KMS-11 (cell line): Measurements from ENCODE around the gene CCNC.
A peak's percentile ranks its signal among the peaks of the same experiment; 100 is the strongest.

Source experiments
- H2AFZ ChIP-seq: fragments of 200-600 bp; sonication (generic); 2 replicates; pipeline ENCODE4 v1.6.1; 2016; ENCODE audit warnings: antibody characterized with exemption, mixed run types, low read depth
- H3K27ac ChIP-seq: fragments of 200-600 bp; sonication (generic); 2 replicates; pipeline ENCODE4 v1.6.1; 2016; ENCODE audit warnings: mild to moderate bottlenecking, mixed run types
- H3K27me3 ChIP-seq: fragments of 200-600 bp; sonication (generic); 2 replicates; pipeline ENCODE4 v1.6.1; 2017; ENCODE audit warnings: mild to moderate bottlenecking, low read depth, mixed run types, moderate library complexity; ENCODE audit not compliant: insufficient read depth
- H3K36me3 ChIP-seq: fragments of 200-600 bp; sonication (generic); 2 replicates; pipeline ENCODE4 v1.6.1; 2017; ENCODE audit warnings: mild to moderate bottlenecking, mixed run types; ENCODE audit not compliant: insufficient read depth
- H3K4me1 ChIP-seq: fragments of 200-600 bp; sonication (generic); 2 replicates; pipeline ENCODE4 v1.6.1; 2016; ENCODE audit warnings: mild to moderate bottlenecking, low read depth, mixed run types; ENCODE audit not compliant: poor library complexity, severe bottlenecking
- H3K4me2 ChIP-seq: fragments of 200-600 bp; sonication (generic); 2 replicates; pipeline ENCODE4 v1.7.0; 2016; ENCODE audit warnings: mild to moderate bottlenecking, mixed run types
- H3K4me3 ChIP-seq: fragments of 200-600 bp; sonication (generic); IDR thresholded peaks from 2 replicates; pipeline ENCODE4 v1.6.1; 2017; ENCODE audit warnings: low read depth, low read length, mixed read lengths; ENCODE audit not compliant: insufficient read depth
- H3K79me2 ChIP-seq: fragments of 200-600 bp; sonication (generic); 2 replicates; pipeline ENCODE4 v1.6.1; 2016; ENCODE audit warnings: low read depth, mixed run types; ENCODE audit not compliant: insufficient read depth
- H3K9ac ChIP-seq: fragments of 200-600 bp; sonication (generic); 2 replicates; pipeline ENCODE4 v1.6.1; 2016; ENCODE audit warnings: mild to moderate bottlenecking, mixed run types
- H4K20me1 ChIP-seq: fragments of 200-600 bp; sonication (generic); 2 replicates; pipeline ENCODE4 v1.6.1; 2016; ENCODE audit warnings: mild to moderate bottlenecking, mixed run types; ENCODE audit not compliant: insufficient read depth
- TF ChIP-seq, protein P1 (sequence below): fragments of 200-600 bp; sonication (generic); conservative IDR thresholded peaks from 2 replicates; pipeline ENCODE4 v1.6.1; 2017; ENCODE audit warnings: low read depth, mild to moderate bottlenecking, antibody characterized with exemption, low read length, moderate library complexity, mixed read lengths

Gene CCNC

DNA sequence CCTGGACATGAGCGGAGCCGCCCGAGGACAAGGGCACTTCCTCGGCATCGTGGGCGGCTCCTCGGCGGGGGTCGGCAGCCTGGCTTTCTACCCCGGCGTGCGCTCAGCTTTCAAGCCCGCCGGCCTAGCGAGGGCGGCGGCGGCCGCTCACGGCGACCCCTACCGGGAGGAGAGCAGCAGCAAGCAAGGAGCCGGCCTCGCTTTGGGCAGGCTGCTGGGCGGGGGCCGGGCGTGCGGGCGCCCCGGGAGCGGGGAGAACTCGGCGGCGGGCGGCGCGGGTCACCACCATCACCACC is 44.9 kb upstream of the CCNC start:
- Histone ChIP-seq H3K79me2 (peaks cover 15% of the 10 kb centered on the region; the same call in 1 of the 2 replicates), H4K20me1 (no peaks in the 10 kb centered on the region), H2AFZ (peak overlapping the region; percentile 51), H3K4me2 (0 out of 2 replicates have a peak overlapping the region, but pooled peaks have one; percentile 33), H3K36me3 (no peaks in the 10 kb centered on the region), H3K4me1 (peaks cover 37% of the 10 kb centered on the region), H3K4me3 (no peak overlapping the region), H3K27me3 (no peaks in the 10 kb centered on the region), H3K27ac (peak overlapping the region; percentile 94), H3K9ac (peak overlapping the region; percentile 90)
- TF ChIP-seq, protein P1, sequence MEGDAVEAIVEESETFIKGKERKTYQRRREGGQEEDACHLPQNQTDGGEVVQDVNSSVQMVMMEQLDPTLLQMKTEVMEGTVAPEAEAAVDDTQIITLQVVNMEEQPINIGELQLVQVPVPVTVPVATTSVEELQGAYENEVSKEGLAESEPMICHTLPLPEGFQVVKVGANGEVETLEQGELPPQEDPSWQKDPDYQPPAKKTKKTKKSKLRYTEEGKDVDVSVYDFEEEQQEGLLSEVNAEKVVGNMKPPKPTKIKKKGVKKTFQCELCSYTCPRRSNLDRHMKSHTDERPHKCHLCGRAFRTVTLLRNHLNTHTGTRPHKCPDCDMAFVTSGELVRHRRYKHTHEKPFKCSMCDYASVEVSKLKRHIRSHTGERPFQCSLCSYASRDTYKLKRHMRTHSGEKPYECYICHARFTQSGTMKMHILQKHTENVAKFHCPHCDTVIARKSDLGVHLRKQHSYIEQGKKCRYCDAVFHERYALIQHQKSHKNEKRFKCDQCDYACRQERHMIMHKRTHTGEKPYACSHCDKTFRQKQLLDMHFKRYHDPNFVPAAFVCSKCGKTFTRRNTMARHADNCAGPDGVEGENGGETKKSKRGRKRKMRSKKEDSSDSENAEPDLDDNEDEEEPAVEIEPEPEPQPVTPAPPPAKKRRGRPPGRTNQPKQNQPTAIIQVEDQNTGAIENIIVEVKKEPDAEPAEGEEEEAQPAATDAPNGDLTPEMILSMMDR, result 0 out of 2 replicates have a peak, but pooled peaks have one; percentile 33

DNA sequence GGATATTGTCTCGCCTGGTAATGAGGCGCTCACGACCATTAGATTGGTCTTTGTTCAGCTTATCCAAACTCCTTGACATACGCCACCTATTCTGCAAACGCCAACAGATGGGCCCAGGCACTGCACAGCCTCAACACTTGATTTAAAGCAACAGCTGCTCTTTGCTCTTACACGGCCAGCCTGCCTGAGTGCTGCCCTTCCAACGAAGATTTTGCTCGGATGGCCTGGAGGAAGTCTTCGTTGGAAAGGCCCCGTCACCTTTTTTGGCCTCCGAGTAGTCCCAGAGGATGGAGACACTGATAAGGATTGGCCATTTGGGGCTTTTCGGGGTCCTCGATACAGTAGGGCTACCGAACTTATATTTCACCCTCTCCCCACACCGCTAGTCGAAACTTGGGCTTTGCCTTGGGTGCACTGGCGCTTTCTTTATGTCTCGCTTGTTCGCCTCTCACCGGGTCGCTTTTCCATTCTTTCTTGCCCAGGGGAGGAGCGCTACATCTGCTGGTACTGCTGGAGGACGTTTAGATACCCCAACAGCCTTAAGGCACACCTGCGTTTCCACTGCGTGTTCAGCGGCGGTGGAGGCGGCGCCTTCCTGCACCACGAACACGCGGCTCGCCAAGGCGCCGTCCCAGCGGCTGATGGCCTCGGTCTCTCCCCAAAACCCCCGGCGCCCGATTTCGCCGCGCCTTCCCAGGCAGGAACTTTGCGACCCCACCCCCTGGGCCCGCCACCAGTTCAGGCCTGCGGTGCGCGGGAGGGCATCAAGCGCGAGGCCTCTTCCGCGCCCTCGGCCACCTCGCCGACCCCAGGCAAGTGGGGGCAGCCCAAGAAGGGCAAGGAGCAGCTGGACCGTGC is 44.3 kb upstream of the CCNC start:
- H3K27ac ChIP-seq, result no peak overlapping the region
- H3K4me3 ChIP-seq, result no peak overlapping the region
- 0 out of 2 replicates have a peak overlapping the region, but pooled peaks have one; percentile 33 for H3K4me2 ChIP-seq

DNA sequence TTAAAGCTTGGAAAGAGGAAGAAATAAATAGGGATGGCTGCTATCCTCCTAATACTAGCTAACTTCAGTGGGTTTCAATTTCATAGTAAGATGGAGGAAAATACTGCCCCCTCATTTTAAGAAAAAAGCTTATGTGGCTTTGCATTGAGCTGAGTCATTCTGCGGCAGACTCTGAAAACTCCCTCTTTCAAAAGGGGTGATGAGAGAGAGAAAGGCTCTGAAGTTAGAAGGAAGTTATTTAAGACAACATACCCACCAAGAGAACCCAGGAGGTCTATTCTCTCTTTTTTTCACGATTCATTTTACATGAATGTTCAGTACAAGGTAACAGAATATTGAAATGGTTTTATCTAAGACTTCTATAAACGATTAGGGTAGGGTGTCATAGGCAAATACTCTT is 42.7 kb upstream of the CCNC start:
- H2AFZ ChIP-seq, result no peak overlapping the region

More for the DNA sequence above, 44.3 kb upstream of the CCNC start:
- Histone ChIP-seq H3K36me3 (no peaks in the 10 kb centered on the region), H4K20me1 (no peaks in the 10 kb centered on the region), H3K4me1 (peaks cover 37% of the 10 kb centered on the region), H3K79me2 (peaks cover 15% of the 10 kb centered on the region; the same call in 1 of the 2 replicates), H3K9ac (peak overlapping the region; percentile 90; the same call in 1 of the 2 replicates), H2AFZ (peak overlapping the region; percentile 51), H3K27me3 (no peaks in the 10 kb centered on the region)
- TF ChIP-seq, protein P1, result no peak

DNA sequence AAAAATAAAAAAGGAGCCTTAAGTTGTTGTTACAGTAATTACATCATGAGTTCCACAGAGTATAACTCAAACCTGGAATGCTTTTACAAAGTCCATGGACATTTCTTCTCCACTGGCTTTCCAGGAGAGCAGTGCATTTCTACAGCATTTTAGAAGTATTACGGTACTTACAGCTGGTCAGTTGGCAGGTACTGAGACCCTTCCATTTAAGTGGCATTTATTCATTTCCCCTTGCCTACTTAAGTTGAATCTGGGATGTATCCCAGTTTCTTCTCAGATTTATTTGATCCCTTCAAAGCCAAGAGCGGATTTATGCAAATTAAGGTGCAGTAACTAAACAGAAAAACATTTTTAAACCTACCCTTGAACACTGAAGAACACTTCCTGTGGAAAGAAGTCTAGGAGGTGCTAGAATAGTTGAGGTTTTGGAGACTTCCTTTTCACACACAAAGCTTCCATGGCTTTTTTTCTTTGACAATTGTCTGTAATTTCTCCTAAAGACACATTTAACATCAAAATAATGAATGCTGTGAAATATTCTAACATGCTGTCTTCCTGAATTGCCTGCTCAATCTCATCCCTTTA is 41.5 kb upstream of the CCNC start:
- H3K4me1 ChIP-seq, result peaks cover 22% of the 10 kb centered on the region
- H3K27ac ChIP-seq, result no peak overlapping the region
- H3K36me3 ChIP-seq, result no peaks in the 10 kb centered on the region
- H4K20me1 ChIP-seq, result no peaks in the 10 kb centered on the region
- 0 out of 2 replicates have a peak, but pooled peaks cover under 1% of the 10 kb centered on the region for H3K79me2 ChIP-seq
- no peak overlapping the region for H3K4me3 ChIP-seq
- no peaks in the 10 kb centered on the region for H3K27me3 ChIP-seq
- TF ChIP-seq, protein P1, result no peak
- no peak overlapping the region for H2AFZ ChIP-seq
- no peak overlapping the region for H3K9ac ChIP-seq
- H3K4me2 ChIP-seq, result no peak overlapping the region

More for the DNA sequence above, 42.7 kb upstream of the CCNC start:
- H3K27me3 ChIP-seq, result no peaks in the 10 kb centered on the region
- H4K20me1 ChIP-seq, result no peaks in the 10 kb centered on the region
- peak overlapping the region; percentile 56; the same call in 1 of the 2 replicates for H3K27ac ChIP-seq
- peaks cover 12% of the 10 kb centered on the region; the same call in 1 of the 2 replicates for H3K79me2 ChIP-seq
- H3K9ac ChIP-seq, result no peak overlapping the region
- H3K36me3 ChIP-seq, result no peaks in the 10 kb centered on the region
- peaks cover 33% of the 10 kb centered on the region for H3K4me1 ChIP-seq
- H3K4me2 ChIP-seq, result no peak overlapping the region
- TF ChIP-seq, protein P1, result no peak
- H3K4me3 ChIP-seq, result no peak overlapping the region
